H9 (cell line): ENCODE data around the gene KCTD17. TPM values are rescaled to one million over a fixed set of nuclear protein-coding genes. Genes with fewer than 3 reads are reported as not detected.

Experiments used
- DNase-seq: peaks from one replicate; pipeline ENCODE4 v3.0.0-alpha.2; 2017
- H2AFZ ChIP-seq: one replicate; pipeline ENCODE4 v1.6.1; 2013; ENCODE audit warnings: mild to moderate bottlenecking, low read length, control low read depth, moderate library complexity
- H2AK5ac ChIP-seq: 2 replicates; pipeline ENCODE4 v1.6.1; 2013; ENCODE audit warnings: low read length, control low read depth, mixed read lengths; ENCODE audit not compliant: insufficient read length
- H2BK120ac ChIP-seq: one replicate; pipeline ENCODE4 v1.6.1; 2013; ENCODE audit warnings: low read depth, mild to moderate bottlenecking, low read length, control low read depth, inconsistent platforms; ENCODE audit not compliant: poor library complexity, severe bottlenecking
- H2BK12ac ChIP-seq: 2 replicates; pipeline ENCODE4 v1.6.1; 2013; ENCODE audit warnings: low read length, control low read depth, mixed read lengths, low read depth; ENCODE audit not compliant: insufficient read length
- H2BK15ac ChIP-seq: 2 replicates; pipeline ENCODE4 v1.6.1; 2013; ENCODE audit warnings: low read depth, low read length, control low read depth
- H2BK20ac ChIP-seq: one replicate; pipeline ENCODE4 v1.6.1; 2013; ENCODE audit warnings: low read depth, mild to moderate bottlenecking, low read length, control low read depth, inconsistent platforms; ENCODE audit not compliant: poor library complexity, severe bottlenecking
- H2BK5ac ChIP-seq: 2 replicates; pipeline ENCODE4 v1.6.1; 2013; ENCODE audit warnings: low read length, control low read depth, mixed read lengths; ENCODE audit not compliant: insufficient read length
- H3K14ac ChIP-seq: 2 replicates; pipeline ENCODE4 v1.6.1; 2013; ENCODE audit warnings: low read length, control low read depth; ENCODE audit not compliant: insufficient read depth
- H3K18ac ChIP-seq: 2 replicates; pipeline ENCODE4 v1.6.1; 2013; ENCODE audit warnings: low read depth, mild to moderate bottlenecking, mixed read lengths, low read length, control low read depth; ENCODE audit not compliant: insufficient read length
- H3K23ac ChIP-seq: 2 replicates; pipeline ENCODE4 v1.6.1; 2013; ENCODE audit warnings: low read length, control low read depth, mixed read lengths, low read depth; ENCODE audit not compliant: insufficient read length
- H3K23me2 ChIP-seq: 2 replicates; pipeline ENCODE4 v1.6.1; 2013; ENCODE audit warnings: low read depth, mild to moderate bottlenecking, mixed read lengths, low read length, control low read depth; ENCODE audit not compliant: insufficient read length, poor library complexity, severe bottlenecking
- H3K27ac ChIP-seq: 2 replicates; pipeline ENCODE4 v1.5.1; 2013; ENCODE audit warnings: low read length, control low read depth, mixed read lengths, low read depth; ENCODE audit not compliant: insufficient read length
- H3K27me3 ChIP-seq: 2 replicates; pipeline ENCODE4 v1.6.1; 2013; ENCODE audit warnings: low read length, control low read depth, inconsistent platforms; ENCODE audit not compliant: insufficient read depth
- H3K4ac ChIP-seq: 2 replicates; pipeline ENCODE4 v1.6.1; 2013; ENCODE audit warnings: low read depth, mild to moderate bottlenecking, control low read depth, inconsistent platforms, low read length, moderate library complexity
- H3K4me1 ChIP-seq: 2 replicates; pipeline ENCODE4 v1.6.1; 2013; ENCODE audit warnings: low read length, control low read depth, inconsistent platforms; ENCODE audit not compliant: insufficient read depth
- H3K4me2 ChIP-seq: 2 replicates; pipeline ENCODE4 v1.6.1; 2013; ENCODE audit warnings: low read length, control low read depth, mixed read lengths; ENCODE audit not compliant: insufficient read length, insufficient read depth
- H3K56ac ChIP-seq: 2 replicates; pipeline ENCODE4 v1.6.1; 2013; ENCODE audit warnings: low read depth, mild to moderate bottlenecking, mixed read lengths, low read length, control low read depth; ENCODE audit not compliant: insufficient read length
- H3K79me1 ChIP-seq: 2 replicates; pipeline ENCODE4 v1.6.1; 2013; ENCODE audit warnings: low read depth, mild to moderate bottlenecking, moderate library complexity, low read length, control low read depth, inconsistent platforms; ENCODE audit not compliant: insufficient read depth, poor library complexity, severe bottlenecking
- H3K79me2 ChIP-seq: 2 replicates; pipeline ENCODE4 v1.6.1; 2013; ENCODE audit warnings: low read length, control low read depth, inconsistent platforms; ENCODE audit not compliant: insufficient read depth
- H3K9ac ChIP-seq: 2 replicates; pipeline ENCODE4 v1.6.1; 2013; ENCODE audit warnings: low read length, control low read depth, mixed read lengths; ENCODE audit not compliant: insufficient read length; ENCODE audit errors: extremely low read depth
- H3K9me3 ChIP-seq: one replicate; pipeline ENCODE4 v1.6.1; 2013; ENCODE audit warnings: low read depth, low read length, inconsistent platforms; ENCODE audit not compliant: control insufficient read depth
- H3T11ph ChIP-seq: one replicate; pipeline ENCODE4 v1.6.1; 2013; ENCODE audit warnings: mild to moderate bottlenecking, low read length, control low read depth, inconsistent platforms
- H4K20me1 ChIP-seq: one replicate; pipeline ENCODE4 v1.6.1; 2013; ENCODE audit not compliant: control insufficient read depth, insufficient read length, insufficient read depth
- H4K5ac ChIP-seq: 2 replicates; pipeline ENCODE4 v1.6.1; 2013; ENCODE audit warnings: low read depth, mild to moderate bottlenecking, mixed read lengths, low read length, control low read depth; ENCODE audit not compliant: insufficient read length
- H4K8ac ChIP-seq: replicated peaks from 2 replicates; pipeline ENCODE4 v1.6.1; 2013; ENCODE audit warnings: low read length, control low read depth, mixed read lengths, low read depth; ENCODE audit not compliant: insufficient read length
- H4K91ac ChIP-seq: 2 replicates; pipeline ENCODE4 v1.6.1; 2013; ENCODE audit warnings: low read depth, mild to moderate bottlenecking, moderate library complexity, mixed read lengths, low read length, control low read depth; ENCODE audit not compliant: insufficient read length
- H3K27ac Mint-ChIP-seq, 3 experiments: 2 replicates in 2 of 3; 3 replicates in 1 of 3; pipeline ENCODE4 v1.8.0; 2020 to 2021; ENCODE audit warnings: mixed read lengths in 3 of 3, mild to moderate bottlenecking in 1 of 3, moderate library complexity in 1 of 3
- H3K27me3 Mint-ChIP-seq: 2 replicates; pipeline ENCODE4 v1.8.0; 2021; ENCODE audit warnings: low read depth, mild to moderate bottlenecking, moderate library complexity, mixed read lengths
- H3K36me3 Mint-ChIP-seq, 3 experiments: 2 replicates in 2 of 3; 3 replicates in 1 of 3; pipeline ENCODE4 v1.8.0; 2020 to 2021; ENCODE audit warnings: low read depth in 3 of 3, mixed read lengths in 3 of 3; ENCODE audit not compliant: insufficient read depth in 1 of 3
- H3K4me1 Mint-ChIP-seq, 2 experiments: 2 replicates each; pipeline ENCODE4 v1.8.0; 2020; ENCODE audit warnings: mixed read lengths in 2 of 2
- H3K4me3 Mint-ChIP-seq, 2 experiments: 2 replicates in 1 of 2; 3 replicates in 1 of 2; pipeline ENCODE4 v1.8.0; 2020 to 2021; ENCODE audit warnings: mild to moderate bottlenecking in 2 of 2, mixed read lengths in 2 of 2, moderate library complexity in 1 of 2
- H3K9me3 Mint-ChIP-seq, 2 experiments: 2 replicates in 1 of 2; 3 replicates in 1 of 2; pipeline ENCODE4 v1.8.0; 2020; ENCODE audit warnings: mild to moderate bottlenecking in 2 of 2, mixed read lengths in 2 of 2, moderate library complexity in 1 of 2
- WGBS: extraction: QIAGEN DNeasy Blood & Tissue Kit; methylation state at CpG from one replicate; pipeline ENCODE4 v1.1.7; 2013; ENCODE audit warnings: missing lambda C conversion rate, low lambda C conversion rate, mixed read lengths; ENCODE audit not compliant: insufficient read length; ENCODE audit errors: extremely low coverage; 5-methylcytosine and 5-hydroxymethylcytosine counted together
- total RNA-seq: library from RNA; stranded (reverse); gene quantifications from 2 replicates; pipeline ENCODE4 v1.2.1, GENCODE V29; 2021
- TF ChIP-seq, protein P1 (sequence below): fragments of 200-600 bp; sonication (generic); conservative IDR thresholded peaks from 3 replicates; pipeline ENCODE4 v1.8.0; 2021; ENCODE audit warnings: antibody characterized with exemption, mild to moderate bottlenecking

Gene KCTD17
- total RNA-seq, 1 experiment from 2014 or later = 34.1 TPM

GRCh38 chr22:37030560-37031281 is 20.8 kb upstream of the KCTD17 start:
- Mint-ChIP-seq H3K27me3 (peaks cover 5% of the 10 kb centered on the region; the same call in 1 of the 2 replicates), H3K9me3 (no peaks in the 10 kb centered on the region), H3K36me3 (peaks cover 9 to 42% (median 31%) of the 10 kb centered on the region in 3 experiments; a peak in 6 of 7 replicates), H3K4me3 (no peak overlapping the region), H3K27ac (peak overlapping the region in 2 of 3 experiments; percentile 68 to 93; a peak in 3 of 7 replicates), H3K4me1 (peaks cover 34 to 36% of the 10 kb centered on the region in 2 experiments)
- H2AK5ac ChIP-seq = no peak overlapping the region
- no peak overlapping the region for H4K91ac ChIP-seq
- no peak overlapping the region for H3K18ac ChIP-seq
- no peak overlapping the region for H3K56ac ChIP-seq
- no peak overlapping the region for H4K8ac ChIP-seq
- H3K4me2 ChIP-seq = no peak overlapping the region
- H3K27ac ChIP-seq = no peak overlapping the region
- no peak overlapping the region for H3K4ac ChIP-seq
- no CpG with 5 or more reads among the region's 14 CpGs for WGBS
- no peak overlapping the region for H2BK15ac ChIP-seq
- H3K9ac ChIP-seq = no peak overlapping the region
- H3K79me1 ChIP-seq = no peaks in the 10 kb centered on the region
- TF ChIP-seq, protein P1, sequence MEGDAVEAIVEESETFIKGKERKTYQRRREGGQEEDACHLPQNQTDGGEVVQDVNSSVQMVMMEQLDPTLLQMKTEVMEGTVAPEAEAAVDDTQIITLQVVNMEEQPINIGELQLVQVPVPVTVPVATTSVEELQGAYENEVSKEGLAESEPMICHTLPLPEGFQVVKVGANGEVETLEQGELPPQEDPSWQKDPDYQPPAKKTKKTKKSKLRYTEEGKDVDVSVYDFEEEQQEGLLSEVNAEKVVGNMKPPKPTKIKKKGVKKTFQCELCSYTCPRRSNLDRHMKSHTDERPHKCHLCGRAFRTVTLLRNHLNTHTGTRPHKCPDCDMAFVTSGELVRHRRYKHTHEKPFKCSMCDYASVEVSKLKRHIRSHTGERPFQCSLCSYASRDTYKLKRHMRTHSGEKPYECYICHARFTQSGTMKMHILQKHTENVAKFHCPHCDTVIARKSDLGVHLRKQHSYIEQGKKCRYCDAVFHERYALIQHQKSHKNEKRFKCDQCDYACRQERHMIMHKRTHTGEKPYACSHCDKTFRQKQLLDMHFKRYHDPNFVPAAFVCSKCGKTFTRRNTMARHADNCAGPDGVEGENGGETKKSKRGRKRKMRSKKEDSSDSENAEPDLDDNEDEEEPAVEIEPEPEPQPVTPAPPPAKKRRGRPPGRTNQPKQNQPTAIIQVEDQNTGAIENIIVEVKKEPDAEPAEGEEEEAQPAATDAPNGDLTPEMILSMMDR = peak; percentile 48
- H3K4me1 ChIP-seq = no peaks in the 10 kb centered on the region; the same call in 1 of the 2 replicates
- no peaks in the 10 kb centered on the region for H3K79me2 ChIP-seq
- no peak overlapping the region for H2BK20ac ChIP-seq
- no peak overlapping the region for H3K23ac ChIP-seq
- no peak overlapping the region for H2BK5ac ChIP-seq
- H4K20me1 ChIP-seq = peaks cover 3% of the 10 kb centered on the region
- H3K9me3 ChIP-seq = no peaks in the 10 kb centered on the region
- no peak overlapping the region for H4K5ac ChIP-seq
- no peak overlapping the region for H2AFZ ChIP-seq
- H3K23me2 ChIP-seq = no peaks in the 10 kb centered on the region
- no peaks in the 10 kb centered on the region for H3K27me3 ChIP-seq
- H2BK12ac ChIP-seq = no peak overlapping the region
- H2BK120ac ChIP-seq = no peak overlapping the region
- H3T11ph ChIP-seq = no peak overlapping the region
- H3K14ac ChIP-seq = no peak overlapping the region
- DNase-seq = no peak
